HCT116 (cell line): ENCODE measurements around the gene SH2D2A.

ENCODE experiments used
- ATF3 ChIP-seq: IDR thresholded peaks from 2 replicates; pipeline ENCODE4 v1.6.1; 2012
- CTCF ChIP-seq, 3 experiments: fragments of 200-600 bp in 1 of 3; sonication (generic) in 1 of 3; IDR thresholded peaks in 2 of 3; conservative IDR thresholded peaks in 1 of 3; 2 replicates each; pipeline ENCODE4 v1.5.1; 2012 to 2017; ENCODE audit warnings: low read depth in 2 of 3, low read length in 2 of 3, antibody characterized with exemption in 1 of 3, borderline replicate concordance in 1 of 3, control low read depth in 1 of 3, mild to moderate bottlenecking in 1 of 3, mixed read lengths in 1 of 3, mixed run types in 1 of 3, moderate library complexity in 1 of 3; ENCODE audit not compliant: insufficient read depth in 1 of 3
- EZH2 ChIP-seq: fragments of 200-600 bp; sonication (generic); IDR thresholded peaks from 2 replicates; pipeline ENCODE4 v1.6.1; 2017; ENCODE audit warnings: antibody characterized with exemption, mixed run types
- EZH2phosphoT487 ChIP-seq: fragments of 200-600 bp; IDR thresholded peaks from 2 replicates; pipeline ENCODE4 v1.6.1; 2018; ENCODE audit warnings: antibody characterized with exemption, borderline replicate concordance
- FOSL1 ChIP-seq: IDR thresholded peaks from 2 replicates; pipeline ENCODE4 v1.6.1; 2012; ENCODE audit warnings: low read depth
- SRF ChIP-seq: IDR thresholded peaks from 2 replicates; pipeline ENCODE4 v1.6.1; 2012; ENCODE audit warnings: low read depth
- ZNF274 ChIP-seq: fragments of 200-500 bp; sonication (Bioruptor generic); IDR thresholded peaks from 2 replicates; pipeline ENCODE4 v1.6.1; 2014; ENCODE audit warnings: mild to moderate bottlenecking, low read depth, low read length, inconsistent platforms

- TF ChIP-seq FOSL1 = no peak
- no peak for TF ChIP-seq CTCF (IDR thresholded peaks at IDR 0.05 in 2 of 3, conservative IDR thresholded peaks at IDR 0.05 in 1 of 3; ENCODE audit: borderline replicate concordance in 1 of 3, insufficient read depth in 1 of 3, low read depth in 2 of 3, low read length in 2 of 3)
- no peak for TF ChIP-seq EZH2
- no peak for TF ChIP-seq ATF3
- no peak for TF ChIP-seq SRF
- TF ChIP-seq EZH2phosphoT487 = no peak
- TF ChIP-seq ZNF274 = no peak
Measured at GRCh38 chr1:156839426-156840109, 22.9 kb upstream of the SH2D2A start.
